NCI-H1105 (cell line): ENCODE results near the gene NOX1.

Experiments used
- DNase-seq: peaks from one replicate; lab custom pipeline; 2025; lab: John Stamatoyannopoulos, UW

The NOX1 gene

DNA sequence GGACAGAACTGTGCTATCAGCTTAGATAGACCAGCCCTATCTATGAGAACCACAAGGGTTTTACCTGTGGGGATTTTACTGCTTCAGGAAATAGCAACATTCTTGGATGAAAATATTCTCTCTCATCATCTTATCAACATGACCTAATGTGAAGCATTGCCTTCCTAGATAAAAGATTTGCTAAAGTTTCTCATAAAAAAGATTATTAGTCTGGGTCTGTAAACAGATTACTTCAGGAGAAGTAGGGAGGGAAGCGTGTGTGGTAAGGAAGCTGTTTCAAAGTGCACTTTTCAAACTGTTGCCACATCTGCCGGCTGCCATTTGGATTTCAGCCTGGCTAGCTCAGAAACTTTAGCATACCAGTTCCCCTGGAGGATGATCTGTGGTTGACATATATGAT, at the start of gene NOX1:
TSS of gene NOX1 (minus strand) at position 35 of the 400 bp plus-strand sequence. CDS start 220 bp downstream, outside the sequence.
- no peak for DNase-seq

DNA sequence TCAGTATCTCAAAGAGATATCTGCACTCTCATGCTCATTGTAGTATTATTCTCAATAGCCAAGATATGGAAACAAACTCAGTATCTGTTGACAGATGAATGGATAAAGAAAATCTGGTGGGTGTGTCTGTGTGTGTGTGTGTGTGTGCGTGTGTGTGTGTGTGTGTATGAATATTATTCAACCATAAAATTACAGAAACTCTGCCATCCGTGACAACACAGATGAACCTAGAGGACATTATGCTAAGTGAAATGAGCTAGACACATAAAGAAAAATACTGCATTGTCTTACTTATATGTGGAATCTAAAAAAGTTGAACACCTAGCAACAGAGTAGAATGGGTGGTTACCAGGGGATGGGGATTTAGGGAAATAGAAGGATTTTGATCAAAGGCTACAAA, 41.4 kb upstream of the NOX1 start:
- no peak for DNase-seq

DNA sequence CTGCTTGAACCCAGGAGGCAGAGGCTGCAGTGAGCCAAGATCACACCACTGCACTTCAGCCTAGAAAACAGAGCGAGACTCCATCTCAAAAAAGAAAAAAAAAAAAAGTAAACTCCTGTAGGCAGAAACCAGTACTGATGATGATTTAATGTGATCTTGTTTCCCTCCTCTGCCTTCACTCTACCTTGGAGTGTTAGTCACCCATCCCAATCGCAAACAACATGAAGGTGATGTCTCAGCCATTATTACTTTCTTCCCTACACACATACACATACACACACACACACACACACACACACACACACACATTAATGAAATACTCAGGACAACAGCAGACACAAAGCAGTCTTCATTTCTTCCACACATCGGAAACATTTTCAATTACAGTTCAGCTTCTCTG, 39.0 kb upstream of the NOX1 start:
- no peak for DNase-seq

DNA sequence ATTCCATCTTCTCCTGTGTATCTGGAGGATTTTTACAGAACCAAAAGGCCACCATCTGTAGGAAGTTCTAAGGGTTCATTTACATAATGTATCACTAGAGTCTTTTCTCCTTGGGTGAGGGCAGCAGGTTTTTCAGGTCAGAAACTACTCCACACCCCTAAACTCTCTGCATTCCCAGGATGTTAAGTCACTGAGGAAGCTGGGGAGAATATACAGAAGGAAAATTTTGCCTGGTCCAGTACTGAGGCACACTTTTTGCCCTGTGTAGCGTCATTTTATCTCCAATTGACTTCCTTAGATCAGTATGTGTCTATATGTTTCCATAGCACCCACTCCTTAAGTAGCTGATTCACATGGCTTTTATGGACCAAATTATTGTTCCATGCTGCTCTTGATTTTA, 37.6 kb upstream of the NOX1 start:
- no peak for DNase-seq

DNA sequence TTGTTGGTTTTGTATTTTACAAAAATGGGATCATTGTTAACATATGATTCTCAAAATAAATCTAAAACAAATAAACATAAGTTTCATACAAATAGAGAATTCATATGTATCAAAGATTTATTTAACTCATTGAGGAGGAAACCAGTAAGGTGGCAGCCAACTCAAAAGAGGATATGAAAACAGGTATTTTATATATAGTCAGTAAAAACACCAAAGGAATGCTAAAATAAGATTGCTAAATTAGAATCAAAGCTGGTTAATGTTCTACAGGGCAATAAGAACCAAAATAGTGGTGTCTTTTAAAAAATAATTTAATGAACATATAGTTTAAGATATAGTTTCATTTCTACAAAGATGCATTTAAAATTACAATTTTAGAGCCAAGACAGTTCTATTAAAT, 31.5 kb upstream of the NOX1 start:
- DNase-seq = no peak

DNA sequence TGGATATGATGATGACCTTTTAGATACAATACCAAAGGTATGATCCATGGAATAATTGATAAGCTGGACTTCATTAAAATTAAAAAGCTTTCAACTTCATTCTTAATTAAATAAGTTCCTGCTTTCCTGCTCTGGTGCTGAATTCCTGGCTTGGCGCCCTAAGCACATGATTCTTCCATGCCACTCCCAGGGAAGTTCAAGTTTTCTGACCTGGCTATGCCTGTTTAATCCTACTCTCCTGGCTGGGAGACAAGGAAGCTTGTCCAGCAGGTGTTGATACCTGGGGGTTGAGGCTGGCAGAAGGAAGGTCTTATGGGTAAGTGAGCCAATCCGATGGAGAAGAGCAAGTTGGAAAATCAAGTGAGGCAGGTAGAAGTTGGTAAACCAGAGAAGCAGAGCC, 30.3 kb upstream of the NOX1 start:
- DNase-seq = no peak

DNA sequence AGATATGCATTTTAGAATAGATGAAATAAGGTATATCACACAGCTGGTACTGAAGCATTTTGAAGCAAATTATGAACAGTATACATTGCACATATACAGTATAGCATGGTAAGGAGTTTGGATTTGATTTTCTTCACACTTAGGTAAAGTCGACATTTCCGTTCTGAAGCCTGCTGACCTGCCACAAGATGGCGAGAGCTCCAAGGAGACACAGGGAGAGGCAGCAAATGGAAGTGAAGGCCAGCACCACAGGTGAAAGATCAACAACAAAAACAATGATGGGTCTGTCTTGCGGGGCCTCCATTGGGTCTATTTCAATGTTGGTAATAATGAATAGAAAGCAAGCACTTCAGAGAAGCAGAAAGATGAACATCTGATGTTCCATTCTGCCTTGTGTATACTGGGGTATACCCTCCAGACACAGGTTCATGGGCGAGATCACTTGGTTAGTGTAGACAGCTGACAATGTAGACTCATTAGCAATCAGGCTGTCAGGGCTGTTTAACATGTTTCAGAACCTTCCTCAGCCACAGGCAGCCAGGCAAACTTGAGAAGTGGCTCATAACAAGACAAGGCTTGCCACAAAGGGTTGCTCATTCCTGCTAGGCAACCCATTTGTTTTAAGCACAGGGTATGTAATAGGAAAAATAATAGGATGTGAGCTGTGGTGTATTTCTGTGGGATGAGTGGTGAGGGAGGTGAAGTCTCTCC, 21.4 kb upstream of the NOX1 start:
- DNase-seq = peak; percentile 12

DNA sequence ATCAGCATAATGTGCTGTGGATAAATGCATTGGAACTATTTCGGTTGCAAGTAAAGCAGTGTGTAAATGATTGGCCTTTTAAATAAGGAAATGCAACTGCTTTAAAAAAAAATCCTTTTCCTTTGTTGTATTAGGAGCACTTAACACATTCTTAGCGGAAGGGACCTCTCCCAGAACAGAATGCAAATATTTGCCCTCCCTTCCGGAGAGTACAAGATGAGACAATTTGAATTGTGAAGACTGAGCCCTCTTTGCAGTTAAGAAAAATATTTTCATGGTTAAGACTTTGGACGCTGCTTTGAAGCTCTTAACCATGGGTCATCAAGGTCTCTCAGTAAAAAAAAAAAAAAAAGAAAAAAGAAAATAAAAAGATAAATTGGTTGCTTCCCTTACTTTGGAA, 9.5 kb upstream of the NOX1 start:
- no peak for DNase-seq

DNA sequence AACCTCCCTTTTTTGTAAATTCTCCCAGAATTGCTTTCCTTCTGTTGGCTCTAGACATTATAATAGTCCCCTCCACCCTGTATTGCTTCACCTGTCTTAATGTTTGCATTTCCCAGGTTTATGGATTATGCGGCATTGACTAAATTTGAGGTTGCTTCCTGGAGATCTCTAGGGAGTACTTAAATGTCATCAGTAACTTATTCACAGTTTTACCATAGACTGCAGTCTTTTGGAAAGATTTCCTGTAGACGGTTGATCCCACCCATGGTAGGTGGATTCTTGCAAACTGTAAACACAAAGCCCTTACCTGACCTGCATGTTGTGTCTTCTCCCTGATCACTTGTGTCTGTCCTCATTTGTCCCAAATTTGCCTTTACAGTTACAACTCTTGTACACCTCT, 6.2 kb upstream of the NOX1 start:
- DNase-seq = no peak

DNA sequence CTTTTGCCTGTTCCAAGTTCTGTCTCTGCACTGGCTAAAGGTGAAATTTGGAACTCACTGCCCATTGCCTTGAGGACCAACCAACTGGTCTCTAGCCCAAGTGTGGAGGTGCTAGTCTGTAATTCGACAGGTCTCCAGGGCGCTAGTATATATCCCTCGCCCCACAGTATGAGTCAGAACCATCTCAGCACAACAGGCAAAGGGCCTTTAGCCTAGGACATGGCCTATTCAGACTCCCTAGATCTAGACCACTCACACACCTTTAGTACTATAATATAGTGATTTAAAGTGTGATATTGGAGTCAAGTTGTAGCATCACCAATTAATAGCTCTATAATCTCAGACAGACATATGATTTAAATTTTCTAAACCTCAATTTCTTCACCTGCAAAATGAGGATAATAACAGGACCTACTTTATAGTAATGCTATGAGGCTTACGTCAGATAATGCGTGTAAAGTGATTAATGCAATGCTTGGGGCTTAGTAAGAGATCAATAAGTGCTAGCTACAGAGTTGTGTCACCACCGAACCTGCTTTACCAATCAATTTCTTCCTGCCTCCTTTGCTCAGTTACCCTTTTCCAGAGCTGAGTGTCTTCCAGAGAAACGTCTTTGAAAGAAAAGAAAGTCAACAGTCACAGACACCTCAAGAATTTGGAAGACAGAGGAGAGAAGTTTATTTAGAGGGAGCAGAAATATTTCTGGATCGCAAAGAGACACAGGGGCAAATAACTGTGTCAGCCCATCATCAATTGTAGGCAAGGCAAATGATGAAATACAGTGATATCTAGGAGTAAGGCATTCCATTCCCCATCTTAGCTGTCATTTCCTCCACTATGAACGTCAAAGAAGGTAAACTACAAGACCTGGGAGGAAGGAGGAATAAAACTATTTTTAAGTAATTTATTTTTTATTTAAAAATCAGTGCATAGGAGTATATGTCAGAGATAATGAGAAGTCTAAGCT, 2.3 kb downstream of the NOX1 start:
- DNase-seq = no peak

DNA sequence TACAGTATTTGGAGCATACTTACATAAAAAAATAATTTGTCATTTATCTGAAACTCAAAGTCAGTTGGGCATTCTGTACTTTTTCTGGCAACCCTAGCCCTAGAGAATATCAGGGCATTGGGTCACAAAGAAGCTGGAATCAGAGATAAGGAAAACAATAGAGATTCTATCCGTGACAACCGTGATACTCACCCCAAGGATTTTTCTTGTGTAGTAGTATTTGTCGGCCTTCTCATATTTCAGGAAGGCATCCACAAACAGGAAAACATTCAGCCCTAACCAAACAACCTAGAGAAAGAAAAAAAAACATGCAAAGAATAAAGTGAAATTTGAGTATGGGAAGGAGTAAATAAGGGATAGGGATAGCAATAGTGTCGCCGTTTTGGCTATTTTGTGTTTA, 3.6 kb downstream of the NOX1 start:
- DNase-seq = no peak

DNA sequence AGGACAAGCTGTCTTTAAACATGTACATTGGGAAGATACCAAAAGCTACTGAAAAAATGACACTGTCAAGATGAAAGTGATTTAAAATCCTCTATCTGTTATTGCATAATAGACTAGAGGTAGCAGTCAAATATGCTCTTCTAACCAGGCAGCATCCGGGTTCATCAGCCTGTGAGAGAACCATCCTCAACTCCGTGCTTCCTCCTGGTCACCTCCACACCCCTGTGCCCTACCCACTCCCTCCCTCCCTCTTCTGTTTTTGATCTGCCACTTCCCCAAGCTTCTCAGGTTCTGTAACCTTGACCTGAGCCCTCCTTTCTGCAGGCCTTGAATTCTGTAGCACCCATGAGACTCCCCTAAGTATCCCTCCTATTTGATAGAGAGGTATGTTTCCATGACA, 5.9 kb downstream of the NOX1 start:
- DNase-seq = no peak

DNA sequence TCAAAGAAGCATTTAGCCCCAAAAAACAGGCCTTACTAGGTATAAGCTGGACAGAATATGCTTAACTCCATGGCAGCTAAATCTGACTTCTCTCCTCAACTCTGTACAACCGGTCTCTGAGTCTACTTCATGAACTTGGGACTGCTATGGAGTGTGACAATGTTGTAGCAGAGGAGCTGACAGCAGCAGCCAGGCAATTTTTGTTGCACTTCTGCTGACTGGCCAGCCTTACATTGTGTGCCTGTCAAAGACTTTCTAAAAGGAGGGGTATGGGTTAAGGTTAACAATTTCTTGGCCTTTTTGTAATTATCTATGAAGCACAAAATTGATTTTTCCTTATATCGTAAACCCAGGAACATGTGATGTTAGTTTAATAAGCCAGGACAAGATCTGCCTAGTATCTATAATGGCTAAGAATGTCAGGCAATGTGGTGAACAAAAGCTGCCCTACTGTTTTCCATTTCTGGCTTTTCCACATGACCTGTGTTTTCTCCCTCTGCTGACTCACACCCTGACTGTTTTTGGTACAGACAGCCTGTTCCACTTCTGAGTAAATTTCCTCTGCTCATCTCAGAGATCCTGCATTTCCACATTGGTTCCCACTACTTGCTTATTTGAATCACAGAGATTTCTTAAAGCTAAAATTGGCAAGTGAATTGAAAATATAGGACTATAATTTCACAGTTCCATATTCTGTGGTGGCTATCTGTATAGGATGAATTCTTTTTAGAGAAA, 9.3 kb downstream of the NOX1 start:
- DNase-seq = no peak

DNA sequence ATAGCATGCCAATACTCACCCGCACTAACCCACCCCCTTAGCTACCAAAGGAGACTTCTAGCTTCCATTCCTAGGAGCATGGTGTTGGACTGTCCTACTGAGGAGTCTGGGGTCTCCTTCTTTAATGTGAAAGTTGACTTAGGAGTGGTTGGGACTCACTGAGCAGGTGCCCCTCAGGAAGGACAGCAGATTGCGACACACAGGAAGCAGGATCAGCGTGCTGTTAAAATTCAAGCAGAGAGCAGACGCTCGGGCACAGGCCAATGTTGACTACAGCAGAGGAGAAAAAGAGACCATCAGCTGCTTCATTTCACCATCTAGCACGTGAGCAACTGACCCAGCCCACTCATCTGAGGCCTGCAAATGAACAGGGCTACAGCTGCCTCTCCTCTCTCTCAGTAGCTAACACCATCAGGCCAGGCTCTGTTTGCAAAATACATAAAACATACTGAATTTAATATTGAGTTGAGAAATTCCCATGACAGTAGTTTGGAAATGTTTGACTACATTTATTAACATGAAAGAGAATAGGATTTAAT, 10.8 kb downstream of the NOX1 start:
- no peak for DNase-seq

DNA sequence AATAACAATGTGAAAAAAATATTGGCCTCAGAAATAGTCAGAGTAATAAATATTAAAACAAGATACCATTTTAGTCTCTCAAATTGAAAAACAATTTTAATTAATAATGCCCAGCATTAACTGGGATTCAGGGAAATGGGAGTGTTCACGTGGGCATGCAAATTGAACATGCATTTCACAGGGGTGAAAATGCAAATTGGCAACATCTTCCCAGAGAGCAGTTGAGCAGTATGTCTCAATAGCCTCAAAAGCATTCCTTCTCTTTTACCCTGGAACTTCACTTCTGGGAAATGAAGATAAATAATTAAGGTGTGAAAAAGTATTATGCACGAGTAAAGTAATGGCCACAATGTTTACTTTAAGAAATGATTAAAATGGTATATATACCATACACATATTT, 21.3 kb downstream of the NOX1 start:
- DNase-seq = no peak

DNA sequence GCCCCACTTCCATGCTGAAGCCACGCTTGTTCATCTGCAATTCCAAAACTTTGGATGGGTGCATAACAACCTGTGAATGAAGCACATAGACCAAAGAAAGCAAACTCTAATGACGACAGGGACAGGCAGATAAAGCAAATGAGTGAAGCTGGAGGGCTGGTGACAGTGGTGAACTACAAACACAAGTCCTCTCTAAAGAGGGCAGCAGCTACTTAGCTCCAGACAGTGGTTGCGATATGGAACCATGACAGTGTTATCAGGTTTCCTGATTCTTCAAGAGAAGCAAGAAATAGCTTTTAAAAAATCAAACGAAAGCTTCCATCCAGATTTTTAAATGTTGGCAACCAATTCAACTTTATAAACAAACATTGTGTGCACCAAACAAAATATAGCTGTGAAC, 23.8 kb downstream of the NOX1 start:
- no peak for DNase-seq

DNA sequence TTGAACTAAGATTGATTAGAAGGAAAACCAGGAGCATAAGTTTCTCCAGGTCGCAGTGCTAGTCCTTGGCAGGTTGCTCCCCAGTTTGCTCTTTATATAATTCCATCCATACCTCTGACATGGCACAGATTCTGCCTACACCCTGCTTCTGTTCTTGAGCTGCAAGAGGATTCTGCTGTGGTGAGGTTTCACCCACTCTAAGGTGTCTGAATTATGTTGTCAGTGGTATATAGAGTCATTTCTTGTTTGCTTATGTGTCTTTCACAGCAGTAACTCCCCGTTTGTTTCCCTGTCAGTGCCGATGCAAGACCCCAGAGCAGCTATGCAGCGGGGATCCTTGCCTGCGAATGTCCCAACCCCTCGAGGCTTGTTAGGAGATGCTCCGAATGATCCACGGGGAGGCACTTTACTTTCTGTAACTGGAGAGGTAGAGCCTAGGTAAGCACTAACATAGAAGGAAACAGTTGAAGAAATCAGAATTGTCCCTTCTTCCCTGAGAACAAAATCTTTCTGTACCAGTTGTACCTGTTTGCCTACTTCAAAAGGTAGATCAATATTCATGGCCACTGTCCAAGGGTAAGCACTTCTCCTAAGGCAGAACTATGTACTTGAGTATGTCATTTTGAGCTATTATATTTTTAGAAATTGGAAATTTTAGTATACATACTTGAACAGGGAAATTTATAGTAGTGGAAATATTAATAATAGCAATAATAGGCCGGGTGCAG, 42.8 kb downstream of the NOX1 start:
- no peak for DNase-seq

DNA sequence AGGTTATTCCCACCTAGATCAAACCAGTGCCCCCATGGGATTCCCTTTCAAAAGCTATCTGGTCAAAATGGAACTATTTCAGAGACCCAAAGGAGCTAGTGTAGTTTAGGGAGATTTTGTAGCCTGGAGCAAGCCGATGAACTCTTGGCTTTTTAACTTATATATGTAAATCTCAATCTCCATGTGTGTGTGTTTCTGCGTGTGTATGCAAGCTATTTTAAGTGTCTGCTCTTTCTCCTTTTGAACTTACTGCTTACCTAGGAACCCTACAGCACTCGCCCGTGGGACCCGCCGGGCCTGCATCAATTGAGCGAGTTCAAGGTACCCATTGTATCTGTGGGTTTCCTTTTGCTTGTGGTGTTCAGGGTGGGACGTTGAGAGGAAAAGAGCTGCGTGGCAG, 43.6 kb downstream of the NOX1 start:
- DNase-seq = no peak

DNA sequence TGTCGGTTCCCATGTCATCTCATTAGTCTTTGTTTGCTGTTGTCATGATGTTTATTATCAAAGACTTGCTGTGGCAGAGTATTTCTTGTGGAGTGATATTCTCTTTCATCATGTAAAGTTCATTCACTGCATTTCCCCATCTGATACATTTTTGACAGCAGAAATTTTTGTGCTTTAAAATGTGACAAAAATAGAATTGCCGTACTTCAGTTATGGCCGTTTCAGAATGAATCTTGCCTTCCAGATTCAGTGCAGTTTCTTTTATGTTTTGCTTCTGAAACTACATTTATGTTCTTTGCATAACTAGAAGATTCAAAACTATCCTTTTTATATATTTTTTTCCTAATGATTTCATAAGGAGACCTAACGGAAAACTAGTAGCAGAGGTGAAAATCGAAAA, 44.0 kb downstream of the NOX1 start:
- DNase-seq = no peak

DNA sequence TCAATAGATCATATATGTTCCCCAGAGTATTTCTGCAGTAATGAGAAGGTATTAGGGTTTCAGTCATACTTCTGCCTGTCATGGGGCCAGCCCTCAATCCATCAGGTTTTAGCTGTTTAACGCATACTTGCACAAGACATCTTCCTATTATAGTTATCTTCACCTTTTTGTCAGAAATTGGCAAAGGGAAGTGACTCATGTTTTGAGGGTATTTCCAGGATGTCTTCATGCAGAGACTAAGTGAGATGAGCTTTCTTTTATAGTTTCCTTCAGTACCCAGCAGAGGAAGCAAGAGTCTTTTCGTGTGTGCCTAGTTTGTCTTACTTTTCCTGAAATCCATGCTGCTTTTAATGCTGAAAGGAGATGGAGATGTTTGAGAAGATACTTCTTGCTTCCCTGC, 44.4 kb downstream of the NOX1 start:
- no peak for DNase-seq

DNA sequence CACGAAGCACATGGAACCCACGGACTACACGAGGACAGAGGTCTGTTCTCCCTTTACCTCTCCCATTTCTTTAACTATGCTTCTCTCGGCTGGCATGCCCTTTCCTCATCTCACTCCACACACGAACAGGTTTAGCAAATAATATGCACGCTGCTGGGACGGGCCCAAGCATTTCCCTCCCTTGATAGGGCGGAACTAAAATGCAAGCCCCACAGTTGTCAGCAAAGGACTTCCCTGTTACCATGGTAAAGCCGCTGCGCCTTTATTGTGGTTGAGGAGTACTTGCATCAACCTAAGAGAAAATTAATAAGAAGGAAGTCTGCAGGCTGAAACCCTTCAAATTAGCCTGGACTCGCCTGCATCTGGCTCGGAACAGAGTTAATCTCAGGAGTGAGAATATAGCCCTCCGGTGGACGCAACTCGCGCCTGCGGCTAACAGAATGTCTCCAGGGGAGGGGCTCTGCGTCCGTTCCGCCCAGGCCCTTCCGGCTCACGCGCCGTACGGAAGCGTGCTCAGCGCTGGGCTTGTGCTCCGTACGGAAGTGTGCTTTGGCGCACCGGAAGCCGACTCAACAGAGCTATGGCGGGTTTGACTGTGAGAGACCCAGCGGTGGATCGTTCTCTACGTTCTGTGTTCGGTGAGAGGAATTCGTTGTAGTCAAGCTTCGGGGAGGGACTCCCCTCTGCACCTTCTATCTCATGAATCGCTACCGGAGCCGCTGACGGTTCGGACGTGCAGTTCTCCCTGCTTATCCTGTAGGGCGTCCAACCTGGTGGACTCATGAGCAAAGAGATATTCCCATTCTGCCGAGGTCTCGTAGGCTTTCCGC, 54.1 kb downstream of the NOX1 start, which contains the start of gene CSTF2:
TSS of gene CSTF2 (plus strand) at position 555 of the 830 bp plus-strand sequence. CDS start at position 581, 26 bp downstream.
- DNase-seq = peak; percentile 68
